ENCODE data around the gene LIPC.

Gene LIPC

GRCh38 chr15:58534556-58534955 lies 102.8 kb downstream of the LIPC start:
- TF ChIP-seq CTCF (IDR thresholded peaks at IDR 0.05; ENCODE audit: borderline replicate concordance, control extremely low read depth, extremely low read depth, insufficient read depth, missing control alignments): no peak
- no peak for DNase-seq (ENCODE audit: low spot score)
- in situ Hi-C loops (cut with MboI; ENCODE audit: low sequenced_read_pairs, unreplicated experiment): no loop called here

DNA sequence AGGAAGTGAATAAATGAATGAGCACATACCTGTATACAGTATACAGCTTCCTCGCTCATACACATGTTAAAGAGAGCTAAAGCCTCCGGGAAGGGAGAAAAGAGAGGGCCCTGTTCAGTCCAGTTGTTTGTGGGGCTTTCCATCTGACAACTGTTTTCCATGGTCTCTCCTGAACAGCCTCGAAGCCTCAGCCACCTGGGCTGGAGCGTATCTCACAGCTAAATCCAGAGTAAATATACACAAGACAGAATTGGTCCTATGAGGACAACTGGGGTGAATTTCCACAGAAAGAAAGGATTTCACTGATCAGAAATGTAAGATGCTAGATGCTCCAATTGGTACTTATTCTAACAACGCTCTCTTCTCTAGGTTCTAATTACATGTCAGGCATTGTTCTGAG lies 103.5 kb downstream of the LIPC start:
- TF ChIP-seq CTCF (IDR thresholded peaks at IDR 0.05; ENCODE audit: borderline replicate concordance, control extremely low read depth, extremely low read depth, insufficient read depth, missing control alignments): no peak
- in situ Hi-C loops (cut with MboI; ENCODE audit: low sequenced_read_pairs, unreplicated experiment): no loop called here
- no peak for DNase-seq (ENCODE audit: low spot score)

DNA sequence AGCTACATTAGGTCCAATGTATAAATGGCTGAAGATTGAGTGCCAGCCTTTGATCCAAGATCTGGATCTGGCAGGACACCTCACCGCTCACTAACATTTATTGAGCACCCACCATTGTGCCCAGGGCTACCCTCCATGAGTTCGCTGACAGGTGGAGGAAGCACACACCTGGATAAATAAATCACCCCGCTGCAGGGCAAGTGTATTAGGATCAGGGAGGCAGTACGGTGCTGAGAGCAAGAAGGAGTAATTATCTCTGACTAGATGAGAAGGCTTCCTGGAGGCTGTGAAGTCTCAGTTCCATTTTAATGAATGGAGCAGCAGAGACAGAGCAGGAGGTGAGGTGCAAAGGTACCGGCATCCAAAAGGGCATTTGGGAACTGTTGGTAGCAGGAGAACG lies 104.1 kb downstream of the LIPC start:
- in situ Hi-C loops (cut with MboI; ENCODE audit: low sequenced_read_pairs, unreplicated experiment): no loop called here
- TF ChIP-seq CTCF (IDR thresholded peaks at IDR 0.05; ENCODE audit: borderline replicate concordance, control extremely low read depth, extremely low read depth, insufficient read depth, missing control alignments): no peak
- no peak for DNase-seq (ENCODE audit: low spot score)

- TF ChIP-seq CTCF (IDR thresholded peaks at IDR 0.05; ENCODE audit: borderline replicate concordance, control extremely low read depth, extremely low read depth, insufficient read depth, missing control alignments): no peak
- in situ Hi-C loops (cut with MboI; ENCODE audit: low sequenced_read_pairs, unreplicated experiment): no loop called here
- no peak for DNase-seq (ENCODE audit: low spot score)
Observed at GRCh38 chr15:58536414-58536813, 104.6 kb downstream of the LIPC start.

- in situ Hi-C loops (cut with MboI; ENCODE audit: low sequenced_read_pairs, unreplicated experiment): no loop called here
- no peak for DNase-seq (ENCODE audit: low spot score)
- TF ChIP-seq CTCF (IDR thresholded peaks at IDR 0.05; ENCODE audit: borderline replicate concordance, control extremely low read depth, extremely low read depth, insufficient read depth, missing control alignments): no peak
Observed at GRCh38 chr15:58537033-58537432, 105.2 kb downstream of the LIPC start.

- no peak for DNase-seq (ENCODE audit: low spot score)
- in situ Hi-C loops (cut with MboI; ENCODE audit: low sequenced_read_pairs, unreplicated experiment): no loop called here
- no peak for TF ChIP-seq CTCF (IDR thresholded peaks at IDR 0.05; ENCODE audit: borderline replicate concordance, control extremely low read depth, extremely low read depth, insufficient read depth, missing control alignments)
Observed at GRCh38 chr15:58538225-58538727, 106.5 kb downstream of the LIPC start.

DNA sequence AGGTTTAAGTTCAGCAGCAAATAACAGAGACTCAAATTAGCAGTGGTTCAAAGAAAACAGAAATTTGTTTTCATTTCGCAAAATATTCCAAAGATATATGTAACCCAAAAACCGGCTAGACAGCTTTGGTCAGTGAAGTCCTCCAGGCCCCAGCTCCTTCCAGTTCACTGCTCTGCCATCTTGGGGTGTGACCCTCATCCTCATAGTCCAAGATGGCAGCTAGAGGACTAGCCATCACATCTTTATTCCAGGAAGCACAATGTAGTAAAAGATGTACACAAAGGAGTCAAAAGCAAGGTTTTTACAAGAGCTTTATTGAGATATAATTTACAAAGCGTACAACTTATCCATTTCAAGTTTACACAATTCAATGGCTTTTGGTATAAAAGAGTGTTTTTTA lies 107.1 kb downstream of the LIPC start:
- no peak for TF ChIP-seq CTCF (IDR thresholded peaks at IDR 0.05; ENCODE audit: borderline replicate concordance, control extremely low read depth, extremely low read depth, insufficient read depth, missing control alignments)
- no peak for DNase-seq (ENCODE audit: low spot score)
- in situ Hi-C loops (cut with MboI; ENCODE audit: low sequenced_read_pairs, unreplicated experiment): no loop called here

Measured in GM13976 (cell line).